Transverse colon (tissue), 4 donors: ENCODE measurements around the gene SLC3A2. TPM values are rescaled to one million over a fixed set of nuclear protein-coding genes. Genes with fewer than 3 reads are reported as not detected.

Source experiments
- DNase-seq: peaks from one replicate; pipeline ENCODE4 v3.0.0-alpha.2; 2019
- H3K27ac ChIP-seq, 4 donors: fragments of 200-600 bp; sonication (generic); 2 replicates each; pipeline ENCODE4 v1.5.1; 2016 to 2018; ENCODE audit warnings: inconsistent platforms in 4 of 4
- H3K27me3 ChIP-seq: fragments of 200-600 bp; sonication (generic); 2 replicates; pipeline ENCODE4 v1.5.1; 2017; ENCODE audit warnings: inconsistent platforms
- H3K36me3 ChIP-seq, 4 donors: fragments of 200-600 bp; sonication (generic); 2 replicates each; pipeline ENCODE4 v1.5.1; 2017 to 2019; ENCODE audit warnings: inconsistent platforms in 4 of 4
- H3K4me1 ChIP-seq, 4 donors: fragments of 200-600 bp; sonication (generic); 2 replicates each; pipeline ENCODE4 v1.5.1; 2017 to 2020; ENCODE audit warnings: inconsistent platforms in 4 of 4
- H3K4me3 ChIP-seq, 4 donors: fragments of 200-600 bp; sonication (generic); 1 replicate in 1 of 4; 2 replicates in 3 of 4; pipeline versions ENCODE4 v1.5.1 to v1.6.1; 2017 to 2019; ENCODE audit warnings: inconsistent platforms in 4 of 4
- H3K9me3 ChIP-seq, 2 donors: fragments of 200-600 bp; sonication (generic); 2 replicates each; pipeline ENCODE4 v1.5.1; 2017 to 2019; ENCODE audit warnings: inconsistent platforms in 2 of 2
- EP300 ChIP-seq: sonication (generic); formaldehyde crosslinking; IDR thresholded peaks from one replicate; pipeline ENCODE4 v1.6.1; 2017; ENCODE audit warnings: antibody characterized with exemption, low read depth
- POLR2A ChIP-seq: fragments of 450-650 bp; IDR thresholded peaks from one replicate; pipeline ENCODE4 v1.6.1; 2016; ENCODE audit warnings: antibody characterized with exemption, mild to moderate bottlenecking, moderate library complexity
- POLR2AphosphoS5 ChIP-seq, 3 donors: sonication (generic); formaldehyde crosslinking; IDR thresholded peaks; one replicate each; pipeline ENCODE4 v1.6.1; 2016; ENCODE audit warnings: antibody characterized with exemption in 3 of 3
- WGBS, 2 donors: methylation state at CpG; one replicate each; pipeline ENCODE4 v1.1.5; 2018; ENCODE audit warnings: low coverage in 1 of 2; 5-methylcytosine and 5-hydroxymethylcytosine counted together
- in situ Hi-C, 4 donors: fragments of 200-750 bp; cut with MboI; loops; one replicate each; pipeline versions ENCODE4 v1.15.0 to v1.15.1; 2017; ENCODE audit warnings: low sequenced_read_pairs in 3 of 4, low pct_ligation_motif_present in 1 of 4, low pct_unique_long_range_greater_than_20kb in 1 of 4
- intact Hi-C: fragments of 100-400 bp; cut with DNase I; formaldehyde crosslinking; loops from one replicate; pipeline ENCODE4 v1.15.1; 2023; ENCODE audit warnings: low total_unique reads
- total RNA-seq, 4 donors: library from RNA; depleted of rRNA; stranded (reverse); fragments of >200 nt; gene quantifications; one replicate each; pipeline ENCODE4 v1.1.0, GENCODE V29; 2016
- TF ChIP-seq, protein P1 (sequence below), 5 experiments: fragments of 200-600 bp in 3 of 5; fragments of 450-650 bp in 2 of 5; sonication (generic) in 3 of 5; IDR thresholded peaks; 1 replicate in 2 of 5; 2 replicates in 3 of 5; pipeline ENCODE4 v1.5.1; 2016 to 2017; ENCODE audit warnings: antibody characterized with exemption in 5 of 5, inconsistent platforms in 3 of 5, mild to moderate bottlenecking in 2 of 5, moderate library complexity in 1 of 5

SLC3A2 gene
- total RNA-seq, 4 donors from 2014 or later = 32.4 to 163 (median 129) TPM

DNA sequence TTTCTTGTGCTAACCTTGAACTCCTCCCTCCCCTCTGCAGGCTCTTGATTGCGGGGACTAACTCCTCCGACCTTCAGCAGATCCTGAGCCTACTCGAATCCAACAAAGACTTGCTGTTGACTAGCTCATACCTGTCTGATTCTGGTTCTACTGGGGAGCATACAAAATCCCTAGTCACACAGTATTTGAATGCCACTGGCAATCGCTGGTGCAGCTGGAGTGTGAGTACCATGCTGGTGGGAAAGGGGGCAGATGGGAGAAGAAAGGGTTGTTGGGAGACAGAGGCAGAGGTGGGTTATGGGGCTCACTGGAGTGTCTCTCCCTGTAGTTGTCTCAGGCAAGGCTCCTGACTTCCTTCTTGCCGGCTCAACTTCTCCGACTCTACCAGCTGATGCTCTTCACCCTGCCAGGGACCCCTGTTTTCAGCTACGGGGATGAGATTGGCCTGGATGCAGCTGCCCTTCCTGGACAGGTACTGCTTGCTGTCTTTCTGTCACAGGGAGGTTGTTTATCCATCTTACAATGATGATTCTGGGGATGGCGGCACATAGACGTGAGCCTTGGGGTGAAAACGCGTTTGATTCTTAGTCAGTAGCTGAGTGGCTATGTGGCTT, 4.5 kb downstream of the SLC3A2 start:
- no peak overlapping the region for H3K27ac ChIP-seq
- DNase-seq = no peak
- peaks cover 32 to 68% (median 44%) of the 10 kb centered on the region in 4 donors for H3K4me1 ChIP-seq
- in situ Hi-C loops = loop anchor here in 1 of 4 donors (25.0 kb wide), 1 partner anchor 498 kb away; no protein-coding TSS in a partner anchor
- H3K36me3 ChIP-seq = peaks cover 0 to 64% (median 27%) of the 10 kb centered on the region in 4 donors
- 89% methylated on average over 11 of the region's 11 CpGs; no CpG with 5 or more reads in 1 of the 2 donors for WGBS, 2 donors
- H3K27me3 ChIP-seq = no peaks in the 10 kb centered on the region
- H3K9me3 ChIP-seq = no peaks in the 10 kb centered on the region
- no peak overlapping the region for H3K4me3 ChIP-seq
- TF ChIP-seq EP300 = no peak
- TF ChIP-seq, protein P1, sequence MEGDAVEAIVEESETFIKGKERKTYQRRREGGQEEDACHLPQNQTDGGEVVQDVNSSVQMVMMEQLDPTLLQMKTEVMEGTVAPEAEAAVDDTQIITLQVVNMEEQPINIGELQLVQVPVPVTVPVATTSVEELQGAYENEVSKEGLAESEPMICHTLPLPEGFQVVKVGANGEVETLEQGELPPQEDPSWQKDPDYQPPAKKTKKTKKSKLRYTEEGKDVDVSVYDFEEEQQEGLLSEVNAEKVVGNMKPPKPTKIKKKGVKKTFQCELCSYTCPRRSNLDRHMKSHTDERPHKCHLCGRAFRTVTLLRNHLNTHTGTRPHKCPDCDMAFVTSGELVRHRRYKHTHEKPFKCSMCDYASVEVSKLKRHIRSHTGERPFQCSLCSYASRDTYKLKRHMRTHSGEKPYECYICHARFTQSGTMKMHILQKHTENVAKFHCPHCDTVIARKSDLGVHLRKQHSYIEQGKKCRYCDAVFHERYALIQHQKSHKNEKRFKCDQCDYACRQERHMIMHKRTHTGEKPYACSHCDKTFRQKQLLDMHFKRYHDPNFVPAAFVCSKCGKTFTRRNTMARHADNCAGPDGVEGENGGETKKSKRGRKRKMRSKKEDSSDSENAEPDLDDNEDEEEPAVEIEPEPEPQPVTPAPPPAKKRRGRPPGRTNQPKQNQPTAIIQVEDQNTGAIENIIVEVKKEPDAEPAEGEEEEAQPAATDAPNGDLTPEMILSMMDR (IDR thresholded peaks at IDR 0.05) = no peak
- TF ChIP-seq POLR2A = no peak
- no peak for TF ChIP-seq POLR2AphosphoS5 (IDR thresholded peaks at IDR 0.05)
- intact Hi-C loops = no loop called here

DNA sequence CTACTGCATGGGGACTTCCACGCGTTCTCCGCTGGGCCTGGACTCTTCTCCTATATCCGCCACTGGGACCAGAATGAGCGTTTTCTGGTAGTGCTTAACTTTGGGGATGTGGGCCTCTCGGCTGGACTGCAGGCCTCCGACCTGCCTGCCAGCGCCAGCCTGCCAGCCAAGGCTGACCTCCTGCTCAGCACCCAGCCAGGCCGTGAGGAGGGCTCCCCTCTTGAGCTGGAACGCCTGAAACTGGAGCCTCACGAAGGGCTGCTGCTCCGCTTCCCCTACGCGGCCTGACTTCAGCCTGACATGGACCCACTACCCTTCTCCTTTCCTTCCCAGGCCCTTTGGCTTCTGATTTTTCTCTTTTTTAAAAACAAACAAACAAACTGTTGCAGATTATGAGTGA, 7.7 kb downstream of the SLC3A2 start:
- peak overlapping the region in 2 of 4 donors; percentile 60 to 73 for H3K27ac ChIP-seq
- H3K36me3 ChIP-seq = peaks cover 0 to 57% (median 26%) of the 10 kb centered on the region in 4 donors

DNA sequence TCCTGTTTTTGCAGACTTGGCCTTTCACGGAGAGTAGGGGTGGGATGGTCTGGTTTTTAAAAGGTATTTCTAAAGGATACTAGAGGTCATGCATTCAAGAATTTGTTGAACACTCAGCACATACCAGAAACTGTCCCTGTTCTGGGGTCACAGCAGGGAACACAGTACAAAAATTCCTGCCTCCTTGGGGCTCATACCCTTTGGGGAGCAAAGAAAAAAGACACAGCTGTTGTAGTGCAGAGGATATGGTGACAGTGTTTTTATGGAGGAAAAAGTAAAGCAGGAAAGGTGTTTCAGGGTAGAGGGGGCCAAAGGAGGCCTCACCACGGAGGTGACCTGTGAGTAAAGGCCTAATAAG, 8.4 kb downstream of the SLC3A2 start:
- peaks cover 0 to 50% (median 23%) of the 10 kb centered on the region in 4 donors for H3K36me3 ChIP-seq
- TF ChIP-seq POLR2A (no peak), POLR2AphosphoS5 (IDR thresholded peaks at IDR 0.05) (no peak), EP300 (no peak)
- TF ChIP-seq, protein P1 (IDR thresholded peaks at IDR 0.05) = no peak
- in situ Hi-C loops (loop anchor here in 1 of 4 donors (25.0 kb wide), 1 partner anchor 502 kb away; no protein-coding TSS in a partner anchor), intact Hi-C loops (no loop called here)
- no peaks in the 10 kb centered on the region for H3K27me3 ChIP-seq
- peak overlapping the region; percentile 34 to 73 (median 58) for H3K27ac ChIP-seq
- no peak for DNase-seq
- H3K4me3 ChIP-seq = no peak overlapping the region
- H3K9me3 ChIP-seq = no peaks in the 10 kb centered on the region
- H3K4me1 ChIP-seq = peaks cover 11 to 50% (median 18%) of the 10 kb centered on the region in 4 donors
- 44 to 76% methylated on average over 1 to 2 of the region's 2 CpGs for WGBS, 2 donors

More for the DNA sequence above, 7.7 kb downstream of the SLC3A2 start:
- TF ChIP-seq, protein P1 (IDR thresholded peaks at IDR 0.05) = no peak
- no peak for TF ChIP-seq EP300
- no peak for TF ChIP-seq POLR2AphosphoS5 (IDR thresholded peaks at IDR 0.05)
- TF ChIP-seq POLR2A = no peak
- peaks cover 18 to 57% (median 24%) of the 10 kb centered on the region in 4 donors for H3K4me1 ChIP-seq
- intact Hi-C loops (no loop called here), in situ Hi-C loops (loop anchor here in 1 of 4 donors (25.0 kb wide), 1 partner anchor 501 kb away; no protein-coding TSS in a partner anchor)
- no peaks in the 10 kb centered on the region for H3K27me3 ChIP-seq
- WGBS, 2 donors = 85% methylated on average over 14 of the region's 14 CpGs; no CpG with 5 or more reads in 1 of the 2 donors
- DNase-seq = no peak
- no peak overlapping the region for H3K4me3 ChIP-seq
- H3K9me3 ChIP-seq = no peaks in the 10 kb centered on the region

DNA sequence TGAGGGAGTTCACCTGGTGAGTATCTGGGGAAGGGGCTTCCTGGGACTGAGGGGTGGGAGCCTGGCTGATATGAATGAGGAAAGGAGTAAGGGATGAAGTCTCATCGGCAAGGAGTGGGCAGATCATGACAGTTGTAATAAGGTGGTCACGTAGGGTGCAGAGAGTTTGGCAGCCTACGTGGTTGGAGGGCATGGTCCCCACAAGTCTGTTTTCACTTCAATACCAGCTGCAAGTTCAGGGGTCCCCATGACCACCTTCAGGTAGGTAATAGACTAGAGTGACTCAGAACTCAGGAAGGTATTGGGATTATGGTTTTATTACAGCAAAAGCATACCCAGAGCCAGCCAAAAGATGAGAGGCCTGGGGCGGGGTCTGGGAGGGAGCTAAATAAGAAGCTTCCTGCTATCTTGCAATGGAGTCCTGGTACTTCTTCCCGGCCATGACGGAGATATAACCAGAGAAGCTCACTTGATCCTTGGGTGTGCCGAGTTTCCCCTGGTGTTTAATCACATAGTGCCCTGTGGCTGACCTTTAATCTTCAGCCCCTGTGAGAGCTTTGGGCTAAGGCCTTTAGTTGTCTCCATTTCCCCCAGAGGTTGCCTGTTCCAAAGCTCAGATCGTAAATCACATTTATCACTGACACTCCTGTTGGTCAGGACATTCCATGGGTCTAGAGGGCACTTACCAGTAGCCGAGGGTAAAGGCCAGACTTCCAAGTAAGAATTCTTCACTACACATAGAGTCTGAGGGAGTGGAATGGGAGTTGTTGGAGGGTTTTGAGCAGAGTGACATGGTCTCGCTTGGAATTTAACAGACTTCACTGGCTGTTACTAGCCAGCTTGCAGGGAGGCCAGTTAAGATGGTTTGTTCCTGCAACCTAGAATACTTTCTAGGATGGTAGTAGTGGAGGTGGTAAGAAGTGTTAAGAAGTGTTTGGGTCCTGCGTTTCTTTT, 9.1 kb downstream of the SLC3A2 start:
- Histone ChIP-seq H3K9me3 (no peaks in the 10 kb centered on the region), H3K36me3 (peaks cover 0 to 45% (median 21%) of the 10 kb centered on the region in 4 donors), H3K4me3 (no peak overlapping the region), H3K27me3 (no peaks in the 10 kb centered on the region), H3K27ac (peak overlapping the region; percentile 34 to 73 (median 58)), H3K4me1 (peaks cover 7 to 46% (median 16%) of the 10 kb centered on the region in 4 donors)
- 65 to 70% methylated on average over 4 to 11 of the region's 11 CpGs for WGBS, 2 donors
- in situ Hi-C loops (loop anchor here in 1 of 4 donors (25.0 kb wide), 1 partner anchor 502 kb away; no protein-coding TSS in a partner anchor), intact Hi-C loops (no loop called here)
- peak; percentile 67 for DNase-seq
- TF ChIP-seq EP300 (no peak), POLR2AphosphoS5 (IDR thresholded peaks at IDR 0.05) (peak in 2 of 3 donors; percentile 43 to 59), POLR2A (no peak)
- TF ChIP-seq, protein P1 (IDR thresholded peaks at IDR 0.05) = no peak
